Epithelial cell of proximal tubule (primary cell): ENCODE data around the gene ZRANB1. TPM values are rescaled to one million over a fixed set of nuclear protein-coding genes. Genes with fewer than 3 reads are reported as not detected.

Experiments used
- DNase-seq: peaks from one replicate; pipeline ENCODE4 v3.0.0-alpha.2; 2011; ENCODE audit warnings: low read depth
- H3K4me3 ChIP-seq: 2 replicates; pipeline ENCODE4 v1.5.1; 2011; ENCODE audit warnings: low read depth, mild to moderate bottlenecking, low read length
- total RNA-seq: library from RNA; depleted of rRNA; stranded (reverse); fragments of >200 nt; gene quantifications from 2 replicates; pipeline ENCODE4 v1.2.3, GENCODE V29; 2015
- TF ChIP-seq, protein P1 (sequence below): conservative IDR thresholded peaks from 2 replicates; pipeline ENCODE4 v1.5.1; 2012; ENCODE audit warnings: low read depth, mild to moderate bottlenecking, low read length

The ZRANB1 gene
- total RNA-seq, 1 donor from 2014 or later: 13.9 TPM

DNA sequence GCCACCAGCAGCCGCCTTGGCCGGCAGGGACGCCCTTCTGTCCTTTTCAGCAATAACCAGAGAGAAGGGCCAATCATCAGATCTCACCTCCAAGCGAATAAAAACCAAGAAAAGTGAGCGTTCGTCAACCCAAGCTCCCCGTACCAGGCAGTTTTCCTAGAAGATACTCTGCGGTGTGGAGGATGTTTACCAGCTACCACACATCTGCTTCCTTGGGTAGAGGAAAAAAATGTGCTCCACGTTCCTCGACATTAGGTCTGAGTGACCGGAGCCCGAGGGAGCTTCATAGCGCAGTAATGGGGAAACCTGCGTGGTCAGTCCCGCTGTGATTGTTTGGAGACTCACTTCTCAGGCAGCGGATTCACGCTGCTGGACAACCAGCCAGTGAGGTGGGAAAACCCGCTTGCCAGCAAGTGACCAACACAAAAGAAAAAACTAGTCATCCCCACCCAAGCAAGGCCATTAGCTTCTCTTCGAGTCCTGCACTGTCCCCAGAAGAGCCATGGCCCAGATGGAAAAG lies 73.0 kb downstream of the ZRANB1 start:
- TF ChIP-seq, protein P1, sequence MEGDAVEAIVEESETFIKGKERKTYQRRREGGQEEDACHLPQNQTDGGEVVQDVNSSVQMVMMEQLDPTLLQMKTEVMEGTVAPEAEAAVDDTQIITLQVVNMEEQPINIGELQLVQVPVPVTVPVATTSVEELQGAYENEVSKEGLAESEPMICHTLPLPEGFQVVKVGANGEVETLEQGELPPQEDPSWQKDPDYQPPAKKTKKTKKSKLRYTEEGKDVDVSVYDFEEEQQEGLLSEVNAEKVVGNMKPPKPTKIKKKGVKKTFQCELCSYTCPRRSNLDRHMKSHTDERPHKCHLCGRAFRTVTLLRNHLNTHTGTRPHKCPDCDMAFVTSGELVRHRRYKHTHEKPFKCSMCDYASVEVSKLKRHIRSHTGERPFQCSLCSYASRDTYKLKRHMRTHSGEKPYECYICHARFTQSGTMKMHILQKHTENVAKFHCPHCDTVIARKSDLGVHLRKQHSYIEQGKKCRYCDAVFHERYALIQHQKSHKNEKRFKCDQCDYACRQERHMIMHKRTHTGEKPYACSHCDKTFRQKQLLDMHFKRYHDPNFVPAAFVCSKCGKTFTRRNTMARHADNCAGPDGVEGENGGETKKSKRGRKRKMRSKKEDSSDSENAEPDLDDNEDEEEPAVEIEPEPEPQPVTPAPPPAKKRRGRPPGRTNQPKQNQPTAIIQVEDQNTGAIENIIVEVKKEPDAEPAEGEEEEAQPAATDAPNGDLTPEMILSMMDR: no peak
- DNase-seq: no peak
- no peak overlapping the region for H3K4me3 ChIP-seq

DNA sequence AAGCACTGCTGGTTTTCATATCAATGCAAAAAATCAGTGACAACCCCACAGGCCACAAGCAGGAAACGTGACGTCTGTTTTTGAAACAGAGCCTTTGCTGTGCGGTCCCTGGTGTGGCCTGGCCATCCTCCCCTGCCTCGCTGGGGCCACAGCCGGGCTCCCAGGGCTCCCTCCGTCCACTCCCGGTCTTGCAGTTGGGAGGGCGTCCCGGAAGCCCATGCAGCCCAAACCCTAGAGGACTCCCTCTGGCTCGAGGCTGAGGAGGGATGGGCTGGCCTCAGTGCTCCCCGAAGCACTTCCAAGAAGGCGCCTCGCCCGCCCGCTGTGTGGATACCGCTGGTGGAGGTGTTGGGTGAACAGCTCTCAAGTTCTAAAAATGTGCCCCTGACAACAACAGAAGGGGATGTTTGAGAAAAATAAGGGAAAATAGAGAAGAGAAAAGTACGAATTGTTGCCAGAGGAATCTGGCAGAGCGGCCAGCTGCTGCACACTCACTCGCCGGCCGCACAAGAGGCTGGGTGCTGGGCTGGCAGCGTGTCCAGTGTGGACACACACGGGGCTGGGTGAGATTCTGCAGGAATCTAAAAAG lies 73.5 kb downstream of the ZRANB1 start:
- DNase-seq: no peak
- TF ChIP-seq, protein P1: no peak
- H3K4me3 ChIP-seq: no peak overlapping the region

DNA sequence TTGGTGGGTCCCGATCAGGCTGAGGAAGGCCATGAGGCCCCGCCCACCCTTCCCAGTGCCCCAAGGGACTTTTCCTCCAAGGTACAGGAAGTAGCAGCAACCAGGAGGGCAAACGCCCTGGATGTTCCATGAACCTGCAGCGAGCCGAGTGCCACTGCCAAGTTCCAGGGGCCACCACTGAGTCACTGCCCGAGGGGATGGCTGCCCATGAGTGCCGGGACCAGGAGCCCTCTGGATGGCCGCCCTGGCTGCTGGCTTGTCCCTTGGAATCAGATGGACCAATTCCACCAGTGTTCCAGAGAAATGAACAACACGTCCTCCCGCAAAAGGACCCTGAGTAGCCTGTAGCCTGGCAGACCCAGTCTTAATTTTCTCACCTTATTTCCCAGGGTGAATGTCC lies 74.2 kb downstream of the ZRANB1 start:
- TF ChIP-seq, protein P1: no peak
- no peak overlapping the region for H3K4me3 ChIP-seq

DNA sequence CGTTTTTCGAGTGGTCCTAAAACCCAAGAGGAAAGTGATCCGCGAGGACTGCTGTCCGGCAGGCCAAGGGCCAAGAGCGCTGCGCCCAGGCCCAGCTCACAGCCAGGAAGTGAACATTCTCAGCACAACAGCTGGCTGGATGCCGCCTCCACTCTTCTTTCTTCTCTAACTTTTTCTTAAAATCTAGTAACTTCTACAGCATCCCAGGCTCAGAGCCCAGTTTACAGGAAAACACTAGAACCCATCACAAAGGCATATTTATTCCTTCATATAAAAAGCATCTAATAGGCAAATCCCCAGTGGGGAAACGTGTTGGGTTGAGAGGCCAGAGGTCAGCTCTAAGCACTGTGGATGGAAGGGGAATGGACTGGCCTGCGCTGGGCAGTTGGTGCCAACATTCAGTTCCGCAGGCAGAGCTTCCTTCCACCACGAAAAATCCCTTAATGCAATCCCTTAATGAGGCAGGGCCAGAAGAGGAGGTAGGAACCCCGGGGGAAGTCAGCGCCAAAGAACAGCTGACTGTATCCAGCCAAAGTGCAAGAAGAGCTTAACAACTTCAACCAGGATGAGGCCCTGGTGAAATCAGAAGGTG lies 74.8 kb downstream of the ZRANB1 start:
- TF ChIP-seq, protein P1: no peak

More for the DNA sequence above, 74.2 kb downstream of the ZRANB1 start:
- no peak for DNase-seq

DNA sequence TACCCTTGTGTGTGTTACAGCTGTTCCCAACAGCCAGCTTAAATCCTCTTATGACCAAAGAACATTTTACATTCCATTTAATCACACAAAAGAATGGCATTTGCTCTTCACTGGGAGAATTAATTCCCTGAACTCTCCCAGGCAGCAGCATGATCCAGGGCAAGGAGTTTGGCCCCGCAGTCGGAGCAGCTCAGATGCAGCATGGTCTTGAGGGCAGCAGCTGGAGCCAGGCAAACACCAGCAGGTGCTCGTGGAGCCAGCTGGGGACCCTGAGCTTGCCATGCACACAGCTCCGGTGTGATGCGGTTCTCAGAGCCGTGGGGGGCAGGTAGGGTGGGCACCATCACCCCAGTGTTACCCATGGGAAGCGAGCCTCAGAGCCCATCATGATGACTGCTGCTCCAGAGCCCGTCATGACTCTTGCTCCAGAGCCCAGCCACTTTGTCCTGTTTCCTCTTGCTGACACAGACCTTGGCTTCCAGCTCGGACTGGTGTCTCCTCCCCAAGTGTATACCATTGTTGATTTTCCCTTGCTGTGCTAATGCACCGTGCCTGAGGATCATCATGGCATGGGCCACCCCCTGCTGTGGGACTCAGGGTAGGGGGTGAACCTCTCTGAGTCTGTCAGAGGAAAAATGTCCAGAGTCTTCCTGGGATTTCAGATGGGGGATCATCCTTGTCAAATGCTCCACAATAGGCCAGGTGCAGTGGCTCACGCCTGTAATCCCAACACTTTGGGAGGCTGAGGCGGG lies 75.8 kb downstream of the ZRANB1 start:
- TF ChIP-seq, protein P1: no peak
- H3K4me3 ChIP-seq: no peak overlapping the region
- DNase-seq: no peak

More for the DNA sequence above, 74.8 kb downstream of the ZRANB1 start:
- DNase-seq: no peak
- no peak overlapping the region for H3K4me3 ChIP-seq

DNA sequence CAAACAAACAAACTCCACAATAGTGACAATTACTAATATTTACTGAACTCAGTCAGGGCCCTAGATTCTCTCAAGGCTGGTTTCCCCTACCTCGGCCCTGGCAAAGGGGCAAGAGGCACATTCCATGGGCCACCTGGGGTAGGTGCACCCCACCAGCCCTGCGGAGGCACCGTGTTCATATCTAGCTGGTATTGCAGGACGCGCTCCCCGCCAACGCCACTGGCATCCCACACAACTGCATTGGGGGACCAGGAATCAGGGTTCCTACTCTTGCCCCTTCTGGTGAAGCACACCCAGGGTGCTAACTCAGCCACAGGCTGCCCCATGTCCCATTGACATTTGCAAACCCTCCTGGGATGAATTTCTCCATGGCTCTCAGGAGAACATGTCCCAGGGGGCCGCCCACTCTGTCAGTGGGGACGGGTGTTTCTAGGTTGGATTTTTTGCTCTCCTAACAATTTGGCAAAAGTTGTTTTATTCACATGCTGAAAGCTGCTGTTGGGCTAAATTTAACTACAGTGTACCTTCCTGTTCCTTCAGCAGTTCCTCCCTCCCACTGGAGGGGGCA lies 76.7 kb downstream of the ZRANB1 start:
- TF ChIP-seq, protein P1: no peak

More for the DNA sequence above, 76.7 kb downstream of the ZRANB1 start:
- H3K4me3 ChIP-seq: no peak overlapping the region
- DNase-seq: no peak
